ENCODE results near the gene PAFAH1B1.
A peak's percentile ranks its signal among the peaks of the same experiment; 100 is the strongest.
"Not testable (repeated sequence)": the region's sequence is repeated elsewhere in the genome, so short reads cannot be mapped to it uniquely, and the experiment has no call there.

Gene PAFAH1B1

GRCh38 chr17:2649191-2649590 is 55.7 kb downstream of the PAFAH1B1 start:
- H3K27me3 ChIP-seq (ENCODE audit: insufficient read depth, poor library complexity, severe bottlenecking) = no peaks in the 10 kb centered on the region
- no peak overlapping the region for H3K27ac ChIP-seq (ENCODE audit: poor library complexity, severe bottlenecking)
- peaks cover 62% of the 10 kb centered on the region for H3K36me3 ChIP-seq (ENCODE audit: low read depth)
- no peak overlapping the region for H3K4me3 ChIP-seq (ENCODE audit: severe bottlenecking)
- no peaks in the 10 kb centered on the region for H3K9me3 ChIP-seq (ENCODE audit: severe bottlenecking)
- ATAC-seq (ENCODE audit: low read depth) (no peak), DNase-seq (ENCODE audit: low spot score) (no peak)
- H3K4me1 ChIP-seq (ENCODE audit: insufficient read depth, poor library complexity, severe bottlenecking) = peaks cover 14% of the 10 kb centered on the region
- TF ChIP-seq CTCF (IDR thresholded peaks at IDR 0.05; ENCODE audit: poor library complexity, severe bottlenecking) = no peak

- H3K27ac ChIP-seq (ENCODE audit: poor library complexity, severe bottlenecking); H3K4me3 ChIP-seq (ENCODE audit: severe bottlenecking); ATAC-seq (ENCODE audit: low read depth); H3K27me3 ChIP-seq (ENCODE audit: insufficient read depth, poor library complexity, severe bottlenecking); H3K9me3 ChIP-seq (ENCODE audit: severe bottlenecking); DNase-seq (ENCODE audit: low spot score): not testable (repeated sequence)
- H3K4me1 ChIP-seq (ENCODE audit: insufficient read depth, poor library complexity, severe bottlenecking) = peaks cover 14% of the 10 kb centered on the region
- peaks cover 32% of the 10 kb centered on the region for H3K36me3 ChIP-seq (ENCODE audit: low read depth)
Measured at GRCh38 chr17:2652911-2653310, 59.5 kb downstream of the PAFAH1B1 start.

GRCh38 chr17:2655546-2655945 is 62.1 kb downstream of the PAFAH1B1 start:
- DNase-seq (ENCODE audit: low spot score) = no peak
- H3K27ac ChIP-seq (ENCODE audit: poor library complexity, severe bottlenecking) = no peak overlapping the region
- no peaks in the 10 kb centered on the region for H3K9me3 ChIP-seq (ENCODE audit: severe bottlenecking)
- no peak for ATAC-seq (ENCODE audit: low read depth)
- H3K4me3 ChIP-seq (ENCODE audit: severe bottlenecking) = no peak overlapping the region
- peaks cover 35% of the 10 kb centered on the region for H3K36me3 ChIP-seq (ENCODE audit: low read depth)
- H3K27me3 ChIP-seq (ENCODE audit: insufficient read depth, poor library complexity, severe bottlenecking) = no peaks in the 10 kb centered on the region
- no peak for TF ChIP-seq CTCF (IDR thresholded peaks at IDR 0.05; ENCODE audit: poor library complexity, severe bottlenecking)
- H3K4me1 ChIP-seq (ENCODE audit: insufficient read depth, poor library complexity, severe bottlenecking) = peaks cover 3% of the 10 kb centered on the region

GRCh38 chr17:2656283-2656682 is 62.8 kb downstream of the PAFAH1B1 start:
- ATAC-seq (ENCODE audit: low read depth) (no peak), DNase-seq (ENCODE audit: low spot score) (no peak)
- Histone ChIP-seq H3K4me1 (ENCODE audit: insufficient read depth, poor library complexity, severe bottlenecking) (no peaks in the 10 kb centered on the region), H3K27ac (ENCODE audit: poor library complexity, severe bottlenecking) (no peak overlapping the region), H3K36me3 (ENCODE audit: low read depth) (peaks cover 40% of the 10 kb centered on the region), H3K4me3 (ENCODE audit: severe bottlenecking) (no peak overlapping the region), H3K27me3 (ENCODE audit: insufficient read depth, poor library complexity, severe bottlenecking) (no peaks in the 10 kb centered on the region), H3K9me3 (ENCODE audit: severe bottlenecking) (no peaks in the 10 kb centered on the region)
- no peak for TF ChIP-seq CTCF (IDR thresholded peaks at IDR 0.05; ENCODE audit: poor library complexity, severe bottlenecking)

- peak; percentile 38; the same call in 1 of the 3 replicates for ATAC-seq (ENCODE audit: low read depth)
Measured at GRCh38 chr17:2659337-2659736, 65.9 kb downstream of the PAFAH1B1 start.

GRCh38 chr17:2660410-2660809 is 67.0 kb downstream of the PAFAH1B1 start:
- not testable (repeated sequence) for H3K9me3 ChIP-seq (ENCODE audit: severe bottlenecking); ATAC-seq (ENCODE audit: low read depth); DNase-seq (ENCODE audit: low spot score); H3K27ac ChIP-seq (ENCODE audit: poor library complexity, severe bottlenecking); H3K4me1 ChIP-seq (ENCODE audit: insufficient read depth, poor library complexity, severe bottlenecking); H3K4me3 ChIP-seq (ENCODE audit: severe bottlenecking); H3K27me3 ChIP-seq (ENCODE audit: insufficient read depth, poor library complexity, severe bottlenecking)
- H3K36me3 ChIP-seq (ENCODE audit: low read depth) = peaks cover 38% of the 10 kb centered on the region

More at GRCh38 chr17:2659337-2659736, 65.9 kb downstream of the PAFAH1B1 start:
- H3K27ac ChIP-seq (ENCODE audit: poor library complexity, severe bottlenecking) = peak overlapping the region; percentile 5
- not testable (repeated sequence) for H3K4me3 ChIP-seq (ENCODE audit: severe bottlenecking); DNase-seq (ENCODE audit: low spot score); H3K4me1 ChIP-seq (ENCODE audit: insufficient read depth, poor library complexity, severe bottlenecking); H3K9me3 ChIP-seq (ENCODE audit: severe bottlenecking); H3K27me3 ChIP-seq (ENCODE audit: insufficient read depth, poor library complexity, severe bottlenecking)
- peaks cover 32% of the 10 kb centered on the region for H3K36me3 ChIP-seq (ENCODE audit: low read depth)

Data from RWPE2 (cell line).